Stimulated activated CD4-positive, alpha-beta T cell treated with anti-CD3 and anti-CD28 coated beads, Interleukin-2, amount 100 ng/mL, for 48 hours (primary cell): ENCODE measurements around the gene TRNAU1AP.
"Not testable (repeated sequence)": the region's sequence is repeated elsewhere in the genome, so short reads cannot be mapped to it uniquely, and the experiment has no call there.

Experiments used
- DNase-seq, 2 donors: peaks; one replicate each; pipeline ENCODE4 v3.0.0-alpha.2; 2020

TRNAU1AP gene

DNA sequence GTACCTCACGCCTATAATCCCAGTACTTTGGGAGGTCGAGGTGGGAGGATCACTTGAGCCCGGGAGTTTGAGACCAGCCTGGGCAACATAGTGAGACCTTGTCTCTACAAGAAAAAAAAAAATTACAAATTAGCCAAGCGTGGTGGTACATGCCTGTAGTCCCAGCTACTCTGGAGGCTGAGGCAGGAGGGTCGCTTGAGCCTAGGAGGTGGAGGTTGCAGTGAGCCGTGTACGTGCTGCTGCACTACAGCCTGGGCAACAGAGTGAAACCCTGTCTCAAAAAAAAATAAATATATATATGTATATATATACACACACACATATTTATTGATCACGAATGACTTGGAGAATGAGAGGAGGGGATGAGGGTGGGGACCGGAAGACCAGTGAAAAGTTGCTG, 30.3 kb upstream of the TRNAU1AP start:
- DNase-seq = not testable (repeated sequence)

- DNase-seq = not testable (repeated sequence)
Observed at GRCh38 chr1:28525002-28525642, 27.8 kb upstream of the TRNAU1AP start.

DNA sequence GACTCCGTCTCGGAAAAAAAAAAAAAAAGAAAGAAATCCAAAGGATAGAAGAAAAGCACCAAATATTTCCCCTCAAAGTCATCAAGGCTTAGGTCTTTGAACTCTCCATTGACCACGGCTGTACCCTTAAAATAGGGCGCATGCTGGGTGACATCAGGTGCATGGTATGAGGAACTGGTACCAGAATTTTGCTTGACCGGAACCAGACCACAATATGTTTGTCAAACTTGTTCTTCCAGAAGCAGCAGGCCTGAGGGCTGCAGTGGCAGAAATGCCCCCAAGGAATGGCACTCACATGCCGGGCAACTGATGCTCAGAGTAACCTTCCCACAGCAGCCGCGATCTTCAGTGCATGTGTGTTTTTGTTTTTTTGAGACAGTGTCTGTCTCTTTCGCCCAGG, 26.0 kb upstream of the TRNAU1AP start:
- DNase-seq = no peak

GRCh38 chr1:28530456-28530855, 22.4 kb upstream of the TRNAU1AP start:
- no peak for DNase-seq

- no peak for DNase-seq
Observed at GRCh38 chr1:28534671-28535070, 18.2 kb upstream of the TRNAU1AP start.

DNA sequence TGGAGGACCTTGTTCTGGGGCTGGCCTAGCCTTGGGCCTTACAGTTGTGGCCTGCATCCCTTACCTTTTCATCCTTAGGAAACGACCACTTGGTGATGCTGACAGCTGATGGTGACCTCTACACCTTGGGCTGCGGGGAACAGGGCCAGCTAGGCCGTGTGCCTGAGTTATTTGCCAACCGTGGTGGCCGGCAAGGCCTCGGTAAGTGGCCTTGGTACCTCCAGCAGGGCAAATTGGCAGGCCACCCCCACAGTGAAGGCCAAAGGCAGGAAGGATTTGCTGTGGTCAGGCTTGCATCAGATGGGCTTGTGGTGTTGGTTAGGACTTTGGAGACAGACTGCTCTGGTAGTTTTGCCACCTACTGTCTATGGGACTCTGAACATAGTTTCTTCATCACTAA, 17.7 kb upstream of the TRNAU1AP start:
- no peak for DNase-seq

DNA sequence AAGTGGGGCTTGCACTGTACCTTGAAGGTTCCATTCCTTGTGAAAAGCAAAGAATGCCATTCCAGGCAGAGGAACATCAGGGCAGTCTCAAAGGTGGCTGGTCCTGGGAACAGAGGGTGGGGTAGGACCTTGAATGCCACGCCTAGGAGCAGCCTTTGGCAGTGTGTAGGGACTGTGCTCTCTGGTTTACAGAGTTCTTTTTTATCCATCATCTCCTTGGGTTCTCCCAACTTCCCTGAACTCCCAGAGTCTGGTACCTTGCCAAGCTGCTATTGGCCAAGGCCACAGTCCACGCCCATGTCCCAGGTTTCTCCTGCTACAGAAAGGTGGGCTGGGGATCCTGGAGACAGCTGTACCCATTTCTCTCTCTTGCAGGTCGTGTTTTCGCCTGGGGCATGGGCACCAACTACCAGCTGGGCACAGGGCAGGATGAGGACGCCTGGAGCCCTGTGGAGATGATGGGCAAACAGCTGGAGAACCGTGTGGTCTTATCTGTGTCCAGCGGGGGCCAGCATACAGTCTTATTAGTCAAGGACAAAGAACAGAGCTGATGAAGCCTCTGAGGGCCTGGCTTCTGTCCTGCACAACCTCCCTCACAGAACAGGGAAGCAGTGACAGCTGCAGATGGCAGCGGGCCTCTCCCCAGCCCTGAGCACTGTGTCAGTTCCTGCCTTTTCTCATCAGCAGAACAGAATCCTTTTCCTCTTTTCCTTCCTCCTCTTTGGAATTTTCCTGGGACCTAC, 15.3 kb upstream of the TRNAU1AP start:
- DNase-seq = no peak

- no peak for DNase-seq
Observed at GRCh38 chr1:28538286-28538685, 14.6 kb upstream of the TRNAU1AP start.

DNA sequence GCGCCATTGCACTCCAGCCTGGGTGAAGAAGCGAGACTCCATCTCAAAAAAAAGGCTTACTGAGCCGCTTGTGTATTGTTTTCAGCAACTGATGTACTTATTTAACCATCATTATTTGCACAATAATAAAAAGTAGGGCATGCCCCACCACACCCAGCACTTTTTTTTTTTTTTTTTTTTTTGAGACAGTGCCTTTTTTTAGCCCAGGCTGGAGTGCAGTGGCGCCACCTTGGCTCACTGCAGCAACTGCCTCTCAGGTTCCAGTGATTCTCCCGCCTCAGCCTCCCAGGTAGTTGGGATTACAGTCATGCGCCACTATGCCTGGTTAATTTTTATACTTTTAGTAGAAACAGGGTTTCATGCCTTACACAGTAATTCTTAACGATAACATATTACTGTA, 12.2 kb upstream of the TRNAU1AP start:
- DNase-seq = no peak

DNA sequence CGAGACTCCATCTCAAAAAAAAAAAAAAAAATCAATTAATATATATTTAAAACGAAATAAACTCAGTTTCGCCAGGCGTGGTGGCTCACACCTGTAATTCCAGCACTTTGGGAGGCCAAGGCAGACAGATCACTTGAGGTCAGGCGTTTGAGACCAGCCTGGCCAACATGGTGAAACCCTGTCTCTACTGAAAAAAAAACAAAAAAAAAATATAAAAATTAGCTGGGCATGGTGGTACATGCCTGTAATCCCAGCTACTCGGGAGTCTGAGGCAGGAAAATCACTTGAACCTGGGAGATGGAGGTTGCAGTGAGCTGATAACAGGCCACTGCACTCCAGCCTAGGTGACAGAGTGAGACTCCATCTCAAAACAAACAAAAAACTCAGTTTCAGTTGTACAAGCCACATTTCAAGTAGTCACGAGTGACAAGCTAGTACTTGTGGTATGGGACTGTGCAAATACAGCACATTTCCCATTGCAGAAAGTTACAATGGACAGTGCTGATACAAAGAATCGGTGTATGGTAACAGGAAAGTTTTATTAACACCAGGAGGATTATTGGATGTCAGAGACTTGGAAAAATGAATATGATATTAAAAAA, 11.4 kb upstream of the TRNAU1AP start:
- not testable (repeated sequence) for DNase-seq

DNA sequence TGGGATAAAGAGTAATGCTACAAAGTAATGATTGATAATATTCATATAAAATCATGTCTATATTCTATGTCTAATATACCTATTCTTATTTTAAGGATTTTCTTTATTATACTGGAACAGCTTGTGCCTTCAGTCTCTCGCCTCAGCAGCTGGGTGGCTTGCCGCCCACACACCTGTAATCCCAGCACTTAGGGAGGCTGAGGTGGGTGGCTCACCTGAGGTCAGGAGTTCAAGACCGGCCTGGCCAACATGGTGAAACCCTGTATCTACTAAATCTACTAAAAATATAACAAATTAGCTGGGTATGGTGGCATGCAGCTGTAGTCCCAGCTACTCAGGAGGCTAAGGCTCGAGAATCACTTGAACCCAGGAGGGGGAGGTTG, 7.6 kb upstream of the TRNAU1AP start:
- DNase-seq = no peak

GRCh38 chr1:28548318-28548717, 4.6 kb upstream of the TRNAU1AP start:
- no peak for DNase-seq

DNA sequence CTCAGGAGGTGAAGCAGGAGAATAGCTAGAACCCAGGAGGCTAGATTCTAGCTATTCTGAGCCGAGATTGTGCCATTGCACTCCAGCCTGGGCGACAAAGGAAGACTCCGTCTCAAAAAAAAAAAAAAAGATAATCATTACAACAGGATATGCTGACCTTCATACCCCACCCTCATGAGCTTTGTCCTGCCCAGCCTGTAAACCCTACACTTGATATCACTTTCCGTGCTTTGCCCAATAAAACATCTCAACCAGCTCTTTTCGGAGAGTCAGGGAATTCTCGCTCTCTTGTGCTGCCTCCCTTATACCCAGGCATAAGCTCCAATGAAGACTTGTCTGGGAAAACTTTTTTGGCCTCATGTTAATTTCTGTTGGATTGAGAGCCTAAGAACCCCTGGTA, 1.5 kb upstream of the TRNAU1AP start:
- no peak for DNase-seq

DNA sequence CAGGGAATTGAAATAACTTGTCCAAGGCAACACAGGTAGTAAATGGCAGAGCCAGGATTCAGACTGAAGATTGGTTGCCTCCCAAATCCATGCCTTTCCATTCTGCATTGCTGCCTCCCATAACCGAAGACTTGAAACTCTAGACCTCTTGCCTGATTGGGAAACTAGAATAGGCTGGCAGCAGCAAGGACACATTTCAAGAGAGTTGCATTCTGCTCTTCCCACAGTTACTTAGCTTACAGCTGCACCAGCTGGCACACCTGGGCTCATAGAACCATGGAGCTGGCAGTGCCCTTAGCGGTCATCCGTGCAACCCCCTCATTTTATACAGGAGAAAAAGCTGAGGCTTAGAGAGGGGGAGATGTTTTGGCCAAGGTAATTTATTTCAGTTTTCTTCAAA, 8.0 kb downstream of the TRNAU1AP start:
- no peak for DNase-seq

DNA sequence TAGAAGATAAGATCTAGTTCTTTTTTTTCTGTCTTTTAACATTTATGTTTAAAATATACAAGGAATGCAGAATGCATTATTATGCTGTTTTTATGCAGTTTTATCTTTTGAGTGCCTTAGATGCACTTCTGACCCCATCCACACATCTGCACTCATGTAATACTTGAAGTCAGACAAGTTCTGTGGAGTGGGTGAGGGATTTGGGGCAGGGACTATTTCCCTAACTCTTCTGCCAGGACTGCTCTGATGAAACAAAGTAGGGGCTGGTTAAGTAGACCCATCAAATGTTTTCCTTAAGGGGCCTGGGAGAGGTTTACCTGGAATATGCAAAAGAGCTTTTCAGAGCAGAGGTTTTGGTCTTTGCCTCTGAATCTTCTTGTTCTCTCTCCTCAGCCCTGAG, 11.4 kb downstream of the TRNAU1AP start:
- DNase-seq = no peak

GRCh38 chr1:28565040-28565439, 12.2 kb downstream of the TRNAU1AP start:
- no peak for DNase-seq

- DNase-seq = no peak
Observed at GRCh38 chr1:28565726-28566125, 12.8 kb downstream of the TRNAU1AP start.

DNA sequence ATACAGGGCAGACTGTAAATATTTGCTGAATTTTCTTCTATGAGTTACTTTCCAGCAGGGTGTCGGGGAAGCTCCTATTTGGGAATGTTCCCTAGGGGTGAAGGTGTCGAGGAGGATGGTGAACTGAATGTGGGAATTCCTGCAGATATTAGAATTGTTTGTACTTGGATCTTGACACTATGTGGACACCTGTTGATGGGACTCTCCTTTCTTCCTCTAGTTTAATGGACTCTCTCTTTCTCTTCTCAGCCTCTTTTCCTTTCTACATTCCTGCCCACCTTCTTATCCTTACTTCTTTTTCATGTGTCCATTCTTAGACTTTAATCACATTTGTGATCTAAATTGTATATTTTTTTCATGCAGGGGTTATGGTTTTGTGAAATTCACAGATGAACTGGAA, 14.0 kb downstream of the TRNAU1AP start:
- DNase-seq = no peak

DNA sequence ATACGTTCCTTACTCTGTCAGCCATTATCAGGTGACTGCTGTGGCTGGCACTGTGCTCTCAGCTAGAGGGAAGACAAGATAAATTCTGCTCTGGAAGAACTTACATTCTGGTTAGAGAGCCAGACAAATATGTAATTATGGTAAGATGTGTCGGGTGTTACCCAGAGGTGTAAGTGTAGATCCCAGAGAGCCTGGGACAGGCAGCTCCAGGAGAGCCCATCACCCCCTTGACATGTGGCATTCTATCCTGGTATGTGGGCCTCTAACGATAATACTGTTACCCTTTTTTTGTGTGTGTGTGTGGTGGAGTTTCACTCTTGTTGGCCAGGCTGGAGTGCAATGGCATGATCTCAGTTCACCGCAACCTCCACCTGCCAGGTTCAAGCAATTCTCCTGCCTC, 19.0 kb downstream of the TRNAU1AP start:
- DNase-seq = no peak

GRCh38 chr1:28572891-28573290, 20.0 kb downstream of the TRNAU1AP start:
- DNase-seq = not testable (repeated sequence)

DNA sequence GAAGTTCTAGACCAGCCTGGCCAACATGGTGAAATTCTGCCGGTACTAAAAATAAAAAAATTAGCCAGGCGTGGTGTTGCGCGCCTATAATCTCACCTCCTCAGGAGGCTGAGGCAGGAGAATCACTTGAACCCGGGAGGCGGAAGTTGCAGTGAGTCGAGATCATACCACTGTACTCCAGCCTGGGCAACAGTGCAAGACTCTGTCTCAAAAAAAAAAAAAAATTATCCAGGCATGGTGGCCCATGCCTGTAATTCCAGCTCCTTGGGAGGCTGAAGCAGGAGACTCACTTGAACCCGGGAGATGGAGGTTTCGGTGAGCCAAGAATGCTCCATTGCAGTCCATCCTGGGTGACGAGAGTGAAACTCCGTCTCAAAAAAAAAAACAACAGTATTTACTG, 20.7 kb downstream of the TRNAU1AP start:
- no peak for DNase-seq

DNA sequence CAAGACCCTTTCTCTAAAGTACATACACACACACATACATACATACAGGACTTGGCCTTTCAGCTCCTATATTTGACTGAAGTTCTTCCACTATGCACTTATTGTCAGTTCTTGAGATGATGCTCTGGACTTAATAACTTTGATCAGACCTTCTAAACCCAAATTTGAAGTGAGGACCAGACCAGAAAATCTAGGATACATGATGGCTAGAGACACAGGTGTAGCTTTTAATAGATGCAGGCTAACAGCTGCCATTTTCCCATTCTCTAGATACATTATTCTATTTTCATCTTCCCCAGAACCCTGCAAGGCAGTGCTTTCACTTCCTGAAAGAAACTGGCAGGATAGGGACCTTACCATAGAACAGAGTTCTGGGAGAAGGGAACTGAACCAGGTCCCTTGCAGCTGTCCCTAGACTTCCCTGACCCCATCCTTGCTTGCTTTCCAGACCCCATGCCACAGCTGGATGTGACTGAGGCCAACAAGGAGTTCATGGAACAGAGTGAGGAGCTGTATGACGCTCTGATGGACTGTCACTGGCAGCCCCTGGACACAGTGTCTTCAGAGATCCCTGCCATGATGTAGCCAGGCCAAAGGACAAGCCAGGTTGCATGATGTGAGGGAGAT, 24.3 kb downstream of the TRNAU1AP start:
- peak in 1 of 2 donors; percentile 40 for DNase-seq

DNA sequence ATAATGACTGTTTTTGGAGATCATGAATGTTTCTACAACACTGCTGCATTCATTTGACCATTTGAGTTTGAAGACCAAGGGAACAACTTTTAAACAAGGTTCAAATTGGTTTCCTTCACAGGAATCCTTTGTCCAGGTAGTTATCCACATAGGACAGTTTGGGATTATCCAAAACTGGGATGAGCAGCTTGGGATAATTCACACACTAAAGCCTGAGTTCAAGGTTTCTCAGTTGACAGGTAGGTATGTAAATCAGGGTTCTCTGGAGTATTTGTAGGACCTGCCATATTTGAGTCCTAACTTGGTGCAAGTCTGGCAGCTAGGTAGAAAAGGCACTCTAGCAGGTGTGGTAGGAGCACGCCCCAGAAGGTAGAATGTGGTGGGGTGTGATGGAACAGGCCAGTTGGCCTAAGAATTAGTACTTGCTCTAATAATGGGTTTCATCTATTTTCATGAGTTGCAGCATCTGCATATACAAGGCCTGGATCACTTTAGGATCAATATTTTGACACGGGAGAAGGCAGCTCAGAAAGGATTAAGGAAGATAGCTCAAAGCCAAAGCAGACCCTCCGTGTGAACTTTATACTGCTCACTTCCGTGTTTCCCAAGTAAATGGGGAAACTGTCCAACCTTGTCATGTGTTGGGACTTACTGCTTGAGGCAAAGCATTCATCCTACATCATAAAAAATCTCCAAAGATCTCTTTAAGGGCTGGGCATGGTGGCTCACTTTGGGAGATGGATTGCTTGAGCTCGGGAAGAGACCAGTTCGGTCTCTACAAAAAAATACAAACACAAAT, 25.1 kb downstream of the TRNAU1AP start:
- DNase-seq = peak in 1 of 2 donors; percentile 38
